Measurements from ENCODE around the gene APC.

GRCh38 chr5:112865128-112865527 is 127.4 kb downstream of the APC start:
- no peak for TF ChIP-seq POLR2A (IDR thresholded peaks at IDR 0.05)
- no peak for TF ChIP-seq CTCF (IDR thresholded peaks at IDR 0.05)

All from upper lobe of left lung (tissue), 4 donors.